ELF-1 (cell line): Measurements from ENCODE around the gene EEF2K.

Experiments used
- DNase-seq: peaks from one replicate; pipeline ENCODE4 v3.0.0-alpha.2; 2016; ENCODE audit warnings: low read depth, low spot score

Gene EEF2K

DNA sequence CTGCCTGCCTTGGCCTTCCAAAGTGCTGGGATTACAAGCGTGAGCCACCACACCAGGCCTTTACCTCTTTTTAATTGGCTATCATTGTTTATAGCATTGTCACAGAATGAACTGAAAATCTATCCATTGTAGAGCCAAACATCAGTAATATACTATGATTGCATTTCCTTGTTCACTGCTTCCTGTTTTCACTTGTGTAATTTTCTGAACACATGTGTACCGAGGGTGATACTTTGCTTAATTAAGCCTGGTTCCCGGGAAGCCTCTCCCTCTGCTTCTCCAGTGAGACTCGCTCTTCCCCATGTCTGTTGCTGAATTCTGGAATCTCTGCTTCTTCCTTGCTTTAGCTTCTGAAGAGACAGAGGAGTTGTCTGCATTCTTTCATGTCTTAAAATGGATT, 124.2 kb downstream of the EEF2K start:
- no peak for DNase-seq

DNA sequence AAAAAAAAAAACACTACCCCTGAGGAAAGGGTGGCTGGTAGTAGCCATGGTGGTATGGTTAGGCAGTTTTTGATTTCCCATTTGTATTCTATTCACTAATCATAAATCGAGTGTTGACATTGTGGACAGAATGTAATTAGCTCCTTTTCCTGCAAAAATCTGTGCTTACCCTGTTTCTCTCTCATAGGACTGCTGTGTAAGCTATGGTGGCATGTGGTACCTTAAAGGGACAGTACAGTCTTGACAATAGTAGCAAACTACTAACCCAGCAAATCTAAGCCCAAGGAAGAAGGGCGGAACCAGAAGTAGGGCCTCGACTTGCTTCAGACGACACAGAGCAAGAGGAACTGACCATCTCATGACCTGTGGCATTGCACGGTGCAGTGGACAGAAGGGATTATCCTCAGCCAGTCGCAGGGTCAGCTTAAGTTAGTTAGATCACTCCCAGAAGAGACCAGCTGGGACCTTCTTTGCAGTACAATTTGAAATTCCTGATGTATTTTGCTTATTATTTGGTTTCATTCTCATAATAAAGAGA, 127.4 kb downstream of the EEF2K start:
- no peak for DNase-seq

DNA sequence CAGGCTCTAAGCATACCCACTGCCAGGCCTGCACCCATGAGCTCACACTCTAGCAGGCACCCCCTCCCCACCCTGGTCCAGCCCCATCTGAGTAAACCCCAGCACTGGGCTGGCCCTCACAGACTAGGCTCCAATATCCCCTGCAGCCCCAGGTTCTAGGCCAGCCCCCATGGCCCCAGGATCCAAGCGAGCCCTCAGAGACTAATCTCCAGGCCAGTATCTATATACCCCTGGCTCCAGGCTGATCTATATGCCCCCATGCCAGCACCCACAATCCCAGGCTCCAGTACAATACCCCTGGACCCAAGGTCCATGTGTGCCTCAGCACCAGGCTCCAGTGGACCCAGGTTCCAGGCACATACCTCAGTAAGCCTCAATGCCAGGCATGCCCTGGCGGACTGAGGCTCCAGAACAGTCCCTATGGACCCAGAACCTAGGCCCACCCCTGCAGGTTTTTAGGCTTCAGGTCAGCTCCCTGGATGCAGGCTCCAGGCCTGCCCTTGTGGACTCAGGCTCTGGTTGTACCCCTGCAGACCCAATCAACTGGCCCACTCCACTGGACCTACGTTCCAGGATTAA, 129.7 kb downstream of the EEF2K start:
- DNase-seq: no peak

DNA sequence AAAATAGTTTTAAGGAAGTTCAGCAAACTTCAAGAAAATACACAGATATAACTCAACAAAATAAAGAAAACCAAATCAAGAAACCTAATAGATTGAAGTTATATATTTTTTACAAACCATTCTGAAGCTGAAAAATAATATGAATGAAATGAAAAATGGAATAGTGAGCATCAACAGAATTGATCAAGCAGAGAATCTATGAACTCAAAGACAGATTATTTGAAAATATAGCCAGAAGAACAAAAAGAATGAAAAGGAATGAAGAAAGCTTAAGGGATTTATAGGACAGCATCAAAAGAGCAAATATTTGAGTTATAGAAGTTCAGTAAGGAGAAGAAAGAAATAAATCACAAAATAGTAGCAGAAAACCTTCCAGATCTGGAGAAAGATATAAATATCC, 130.5 kb downstream of the EEF2K start:
- DNase-seq: no peak

DNA sequence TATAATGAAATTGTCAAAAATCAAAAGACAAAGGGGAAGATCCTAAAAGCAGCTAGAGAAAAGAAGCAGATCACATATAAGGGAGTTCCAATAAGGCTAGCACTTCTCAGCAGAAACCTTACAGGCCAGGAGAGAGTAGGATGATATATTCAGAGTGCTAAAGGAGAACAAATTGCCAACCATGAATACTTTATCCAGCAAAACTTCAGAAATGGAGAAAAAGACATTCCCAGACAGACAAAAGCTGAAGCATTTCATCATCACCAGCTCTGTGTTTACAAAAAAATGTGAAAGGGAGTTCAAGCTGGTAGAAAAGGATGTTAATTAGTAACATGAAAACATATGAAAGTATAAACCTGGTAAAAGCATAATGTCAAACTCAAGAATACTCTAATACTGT, 131.0 kb downstream of the EEF2K start:
- no peak for DNase-seq

DNA sequence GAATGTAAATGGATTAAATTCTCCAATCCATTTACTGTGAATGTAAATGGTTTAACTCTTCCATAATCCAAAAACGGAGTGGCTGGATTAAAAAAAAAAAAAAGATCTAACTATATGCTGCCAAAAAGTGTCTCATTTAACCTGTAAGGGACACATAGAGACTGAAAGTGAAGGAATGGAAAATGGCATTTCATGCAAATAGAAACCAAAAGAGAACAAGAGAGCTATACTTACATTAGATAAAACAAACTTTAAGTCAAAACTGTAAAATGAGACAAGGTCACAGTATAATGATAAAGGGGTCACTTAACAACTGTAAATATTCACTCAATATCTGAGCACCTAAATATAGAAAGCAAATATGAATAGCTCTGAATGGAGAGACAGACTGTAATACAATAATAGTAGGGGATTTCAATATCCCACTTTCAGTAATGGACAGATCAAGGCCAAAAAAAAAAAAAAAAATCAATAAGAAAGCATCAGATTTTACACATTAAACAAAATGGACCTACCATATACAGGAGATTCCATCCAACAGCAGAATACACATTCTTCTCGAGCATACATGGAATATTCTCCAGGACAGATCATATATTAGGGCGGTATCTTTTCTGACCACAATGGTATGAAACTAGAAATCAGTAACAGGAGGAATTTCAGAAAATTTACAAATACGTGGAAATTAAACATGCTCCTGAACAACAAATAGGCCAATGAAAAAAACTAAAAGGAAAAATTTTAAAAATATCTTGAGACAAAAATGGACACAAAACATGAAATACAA, 132.0 kb downstream of the EEF2K start:
- no peak for DNase-seq
